Caco-2 (cell line): ENCODE measurements around the gene CLIP2. TPM values are rescaled to one million over a fixed set of nuclear protein-coding genes. Genes with fewer than 3 reads are reported as not detected.
"Not testable (repeated sequence)": the region's sequence is repeated elsewhere in the genome, so short reads cannot be mapped to it uniquely, and the experiment has no call there.

ENCODE experiments used
- BruUV-seq: library from RNA; stranded (reverse); fragments of 400-500 nt; replicated peaks from 2 replicates; lab custom pipeline; 2021; lab: Mats Ljungman, UMichigan
- CTCF ChIA-PET: fragments of 300-600 bp; sonication (Branson Sonifier 250); formaldehyde crosslinking; loops from one replicate; lab custom pipeline; 2022; ENCODE audit warnings: antibody characterized with exemption; lab: Charles Lee
- POLR2A ChIA-PET: fragments of 300-600 bp; sonication (Branson Sonifier 250); formaldehyde crosslinking; loops from one replicate; lab custom pipeline; 2022; ENCODE audit warnings: antibody characterized with exemption; lab: Charles Lee
- DNase-seq, 2 experiments: peaks; one replicate each; pipeline versions ENCODE4 v3.0.0 to v3.0.0-alpha.2; 2020 to 2022
- H3K27me3 ChIP-seq: replicated peaks from 2 replicates; pipeline ENCODE4 v1.6.0; 2011; ENCODE audit warnings: low read length; ENCODE audit not compliant: control insufficient read depth, insufficient read depth
- H3K36me3 ChIP-seq: 2 replicates; pipeline ENCODE4 v1.5.1; 2011; ENCODE audit warnings: low read length; ENCODE audit not compliant: control insufficient read depth, insufficient read depth
- H3K4me1 ChIP-seq: fragments of 250-450 bp; sonication (Bioruptor Pico); 2 replicates; pipeline ENCODE4 v1.5.1; 2020; ENCODE audit warnings: mild to moderate bottlenecking
- H3K4me3 ChIP-seq: 2 replicates; pipeline ENCODE4 v1.5.1; 2011; ENCODE audit warnings: low read depth, mild to moderate bottlenecking, control low read depth, low read length
- H3K9me3 ChIP-seq: fragments of 250-450 bp; sonication (Bioruptor Pico); 2 replicates; pipeline ENCODE4 v1.5.1; 2020; ENCODE audit warnings: mild to moderate bottlenecking, moderate library complexity
- H3K27ac Mint-ChIP-seq: one replicate; pipeline ENCODE4 v1.8.0; 2022; ENCODE audit warnings: mixed read lengths; ENCODE audit not compliant: unreplicated experiment
- H3K27me3 Mint-ChIP-seq: one replicate; pipeline ENCODE4 v1.8.0; 2022; ENCODE audit warnings: mixed read lengths; ENCODE audit not compliant: insufficient read depth, unreplicated experiment
- H3K36me3 Mint-ChIP-seq: one replicate; pipeline ENCODE4 v1.8.0; 2022; ENCODE audit warnings: mild to moderate bottlenecking, mixed read lengths; ENCODE audit not compliant: insufficient read depth, unreplicated experiment
- H3K4me1 Mint-ChIP-seq: one replicate; pipeline ENCODE4 v1.8.0; 2022; ENCODE audit warnings: low read depth, mixed read lengths; ENCODE audit not compliant: unreplicated experiment
- H3K4me3 Mint-ChIP-seq: one replicate; pipeline ENCODE4 v1.8.0; 2022; ENCODE audit warnings: mild to moderate bottlenecking, moderate library complexity, mixed read lengths; ENCODE audit not compliant: unreplicated experiment
- H3K9me3 Mint-ChIP-seq: one replicate; pipeline ENCODE4 v1.8.0; 2022; ENCODE audit warnings: mixed read lengths; ENCODE audit not compliant: unreplicated experiment
- intact Hi-C: fragments of 100-400 bp; cut with micrococcal nuclease; formaldehyde crosslinking; loops from one replicate; pipeline ENCODE4 v1.10.0; 2022; ENCODE audit not compliant: unreplicated experiment
- total RNA-seq: library from RNA; stranded (reverse); gene quantifications from 2 replicates; pipeline ENCODE4 v1.2.3, GENCODE V29; 2022
- TF ChIP-seq, protein P1 (sequence below), 2 experiments: fragments of 200-600 bp in 1 of 2; IDR thresholded peaks; 1 replicate in 1 of 2; 2 replicates in 1 of 2; pipeline versions ENCODE4 v1.5.1 to v1.8.0; 2011 to 2022; ENCODE audit warnings: antibody characterized with exemption in 1 of 2, control low read depth in 1 of 2, inconsistent platforms in 1 of 2, low read depth in 1 of 2, low read length in 1 of 2, mild to moderate bottlenecking in 1 of 2, moderate library complexity in 1 of 2; ENCODE audit not compliant: insufficient read depth in 1 of 2, severe bottlenecking in 1 of 2, unreplicated experiment in 1 of 2

CLIP2 gene
- total RNA-seq, 1 experiment from 2014 or later: 19.5 TPM

- POLR2A ChIA-PET: no interaction called here
Measured at GRCh38 chr7:74318043-74318442, 28.8 kb downstream of the CLIP2 start.

DNA sequence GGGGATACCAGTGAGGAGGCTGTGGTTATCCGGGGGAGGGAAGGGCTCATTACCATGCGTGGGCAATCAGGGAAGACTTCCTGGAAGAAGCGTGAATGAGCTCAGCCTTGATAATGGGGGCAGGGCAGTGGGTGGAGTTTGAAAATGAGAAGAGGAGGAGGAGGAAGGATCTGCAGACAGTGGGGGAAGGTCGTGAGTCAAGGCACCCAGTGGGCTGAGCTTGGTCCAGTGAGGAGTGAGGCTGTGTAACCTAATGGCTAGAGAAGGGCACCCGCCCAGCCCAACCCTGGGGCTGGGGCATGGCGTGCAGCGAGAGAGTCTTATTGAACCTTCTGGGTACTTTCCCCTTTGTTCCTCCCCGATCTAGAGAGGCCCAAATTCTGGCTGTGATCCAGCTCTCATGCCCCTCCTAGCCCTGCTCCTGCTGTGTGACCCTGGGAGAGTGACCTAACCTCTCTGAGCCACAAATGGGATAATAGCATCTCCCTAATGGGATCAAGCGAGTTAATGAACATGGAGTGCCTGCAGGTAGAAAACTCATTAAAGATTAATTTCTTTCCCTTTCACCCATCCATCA is 31.5 kb downstream of the CLIP2 start:
- Histone ChIP-seq H3K27me3 (no peaks in the 10 kb centered on the region), H3K36me3 (no peaks in the 10 kb centered on the region), H3K4me3 (no peak overlapping the region), H3K4me1 (no peaks in the 10 kb centered on the region), H3K9me3 (no peaks in the 10 kb centered on the region)
- TF ChIP-seq, protein P1, sequence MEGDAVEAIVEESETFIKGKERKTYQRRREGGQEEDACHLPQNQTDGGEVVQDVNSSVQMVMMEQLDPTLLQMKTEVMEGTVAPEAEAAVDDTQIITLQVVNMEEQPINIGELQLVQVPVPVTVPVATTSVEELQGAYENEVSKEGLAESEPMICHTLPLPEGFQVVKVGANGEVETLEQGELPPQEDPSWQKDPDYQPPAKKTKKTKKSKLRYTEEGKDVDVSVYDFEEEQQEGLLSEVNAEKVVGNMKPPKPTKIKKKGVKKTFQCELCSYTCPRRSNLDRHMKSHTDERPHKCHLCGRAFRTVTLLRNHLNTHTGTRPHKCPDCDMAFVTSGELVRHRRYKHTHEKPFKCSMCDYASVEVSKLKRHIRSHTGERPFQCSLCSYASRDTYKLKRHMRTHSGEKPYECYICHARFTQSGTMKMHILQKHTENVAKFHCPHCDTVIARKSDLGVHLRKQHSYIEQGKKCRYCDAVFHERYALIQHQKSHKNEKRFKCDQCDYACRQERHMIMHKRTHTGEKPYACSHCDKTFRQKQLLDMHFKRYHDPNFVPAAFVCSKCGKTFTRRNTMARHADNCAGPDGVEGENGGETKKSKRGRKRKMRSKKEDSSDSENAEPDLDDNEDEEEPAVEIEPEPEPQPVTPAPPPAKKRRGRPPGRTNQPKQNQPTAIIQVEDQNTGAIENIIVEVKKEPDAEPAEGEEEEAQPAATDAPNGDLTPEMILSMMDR (IDR thresholded peaks at IDR 0.05; ENCODE audit: insufficient read depth in 1 of 2, low read depth in 1 of 2, low read length in 1 of 2, severe bottlenecking in 1 of 2, unreplicated experiment in 1 of 2): no peak
- H3K9me3 Mint-ChIP-seq: no peaks in the 10 kb centered on the region
- no peaks in the 10 kb centered on the region for H3K27me3 Mint-ChIP-seq
- intact Hi-C loops: no loop called here
- peaks cover 22% of the 10 kb centered on the region for H3K36me3 Mint-ChIP-seq
- ChIA-PET CTCF (no interaction called here), POLR2A (no interaction called here)
- H3K4me3 Mint-ChIP-seq: no peak overlapping the region
- H3K27ac Mint-ChIP-seq: no peak overlapping the region
- H3K4me1 Mint-ChIP-seq: no peaks in the 10 kb centered on the region
- DNase-seq: no peak
- BruUV-seq: no TSS peak

More at GRCh38 chr7:74318043-74318442, 28.8 kb downstream of the CLIP2 start:
- DNase-seq: no peak
- TF ChIP-seq, protein P1 (IDR thresholded peaks at IDR 0.05; ENCODE audit: insufficient read depth in 1 of 2, low read depth in 1 of 2, low read length in 1 of 2, severe bottlenecking in 1 of 2, unreplicated experiment in 1 of 2): no peak
- CTCF ChIA-PET: no interaction called here
- H3K27me3 Mint-ChIP-seq: no peaks in the 10 kb centered on the region
- no peaks in the 10 kb centered on the region for H3K4me1 Mint-ChIP-seq
- no peak overlapping the region for H3K27ac Mint-ChIP-seq
- Histone ChIP-seq H3K36me3 (no peaks in the 10 kb centered on the region), H3K4me1 (no peaks in the 10 kb centered on the region), H3K4me3 (no peak overlapping the region), H3K9me3 (no peaks in the 10 kb centered on the region), H3K27me3 (no peaks in the 10 kb centered on the region)
- peaks cover 16% of the 10 kb centered on the region for H3K36me3 Mint-ChIP-seq
- no peak overlapping the region for H3K4me3 Mint-ChIP-seq
- intact Hi-C loops: no loop called here
- BruUV-seq: no TSS peak
- H3K9me3 Mint-ChIP-seq: no peaks in the 10 kb centered on the region

DNA sequence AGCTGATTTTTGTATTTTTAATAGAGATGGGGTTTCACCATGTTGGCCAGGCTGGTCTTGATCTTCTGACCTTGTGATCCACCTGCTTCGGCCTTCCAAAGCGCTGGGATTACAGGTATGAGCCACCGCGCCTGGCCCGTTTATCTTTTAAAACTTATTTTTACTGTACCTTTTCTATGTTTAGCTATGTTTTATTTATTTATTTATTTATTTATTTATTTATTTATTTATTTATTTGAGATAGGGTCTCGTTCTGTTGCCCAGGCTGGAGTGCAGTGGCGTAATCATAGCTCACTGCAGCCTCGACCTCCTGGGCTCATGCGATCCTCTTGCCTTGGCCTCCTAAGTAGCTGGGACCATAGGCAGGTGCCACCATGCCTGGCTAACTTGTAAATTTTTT is 33.7 kb downstream of the CLIP2 start:
- H3K4me1 Mint-ChIP-seq, H3K4me3 Mint-ChIP-seq, H3K9me3 Mint-ChIP-seq, H3K36me3 ChIP-seq, CTCF ChIA-PET, DNase-seq, H3K4me3 ChIP-seq, H3K4me1 ChIP-seq, H3K27me3 Mint-ChIP-seq, H3K27me3 ChIP-seq, intact Hi-C loops, BruUV-seq, POLR2A ChIA-PET, H3K27ac Mint-ChIP-seq, H3K9me3 ChIP-seq: not testable (repeated sequence)
- peaks cover 22% of the 10 kb centered on the region for H3K36me3 Mint-ChIP-seq
